A673 (cell line): Measurements from ENCODE around the gene DIRAS3. TPM values are rescaled to one million over a fixed set of nuclear protein-coding genes. Genes with fewer than 3 reads are reported as not detected.

ENCODE experiments used
- BruUV-seq: library from RNA; stranded (reverse); fragments of 400-500 nt; replicated peaks from 2 replicates; lab custom pipeline; 2021; lab: Mats Ljungman, UMichigan
- CTCF ChIA-PET: fragments of 300-600 bp; sonication (Branson Sonifier 250); formaldehyde crosslinking; loops from one replicate; lab custom pipeline; 2022; ENCODE audit warnings: antibody characterized with exemption; lab: Charles Lee
- POLR2A ChIA-PET: fragments of 300-600 bp; sonication (Branson Sonifier 250); formaldehyde crosslinking; loops from one replicate; lab custom pipeline; 2022; ENCODE audit warnings: antibody characterized with exemption; ENCODE audit not compliant: low non-redundant PET; lab: Charles Lee
- DNase-seq: peaks from one replicate; pipeline ENCODE4 v3.0.0-alpha.2; 2015; ENCODE audit warnings: low spot score
- H3K27ac ChIP-seq: fragments of 200-600 bp; sonication (generic); 2 replicates; pipeline ENCODE4 v1.5.1; 2016; ENCODE audit warnings: mixed run types, low read depth, mild to moderate bottlenecking, mixed read lengths, antibody characterized with exemption, low read length; ENCODE audit not compliant: poor library complexity, severe bottlenecking
- H3K27me3 ChIP-seq: fragments of 200-600 bp; sonication (generic); replicated peaks from 2 replicates; pipeline ENCODE4 v1.6.1; 2017; ENCODE audit warnings: mixed run types, low read depth, mild to moderate bottlenecking, mixed read lengths, antibody characterized with exemption, low read length; ENCODE audit not compliant: insufficient read depth, poor library complexity
- H3K36me3 ChIP-seq: fragments of 200-600 bp; sonication (generic); 2 replicates; pipeline ENCODE4 v1.6.1; 2016; ENCODE audit warnings: mixed run types, mild to moderate bottlenecking, mixed read lengths, antibody characterized with exemption, low read length; ENCODE audit not compliant: insufficient read depth, poor library complexity, severe bottlenecking
- H3K4me1 ChIP-seq: fragments of 200-600 bp; sonication (generic); 2 replicates; pipeline ENCODE4 v1.6.1; 2017; ENCODE audit warnings: mixed run types, mild to moderate bottlenecking, mixed read lengths, antibody characterized with exemption, low read length; ENCODE audit not compliant: insufficient read depth, poor library complexity, severe bottlenecking
- H3K4me3 ChIP-seq: fragments of 200-600 bp; sonication (generic); 2 replicates; pipeline ENCODE4 v1.5.1; 2016; ENCODE audit warnings: low read depth, mixed run types, mild to moderate bottlenecking, mixed read lengths, low read length; ENCODE audit not compliant: poor library complexity, severe bottlenecking
- H3K9me3 ChIP-seq: fragments of 200-600 bp; sonication (generic); 2 replicates; pipeline ENCODE4 v1.6.1; 2016; ENCODE audit warnings: mixed run types, low read depth, mild to moderate bottlenecking, mixed read lengths, antibody characterized with exemption, low read length; ENCODE audit not compliant: poor library complexity, severe bottlenecking
- EZH2 ChIP-seq: fragments of 200-600 bp; sonication (generic); IDR thresholded peaks from 2 replicates; pipeline ENCODE4 v1.6.1; 2017; ENCODE audit warnings: borderline replicate concordance, low read depth, mild to moderate bottlenecking, mixed read lengths, antibody characterized with exemption, low read length; ENCODE audit not compliant: poor library complexity, severe bottlenecking
- intact Hi-C: fragments of 100-400 bp; cut with micrococcal nuclease; formaldehyde crosslinking; loops from one replicate; pipeline ENCODE4 v1.10.0; 2022; ENCODE audit not compliant: unreplicated experiment
- total RNA-seq: library from RNA; stranded (reverse); gene quantifications from 2 replicates; pipeline ENCODE4 v1.2.3, GENCODE V29; 2021
- TF ChIP-seq, protein P1 (sequence below): fragments of 300-800, 200-600 bp; sonication (generic); conservative IDR thresholded peaks from 2 replicates; pipeline ENCODE4 v1.5.1; 2017; ENCODE audit warnings: low read depth, mild to moderate bottlenecking, antibody characterized with exemption, low read length, moderate library complexity, mixed read lengths

Gene DIRAS3
- total RNA-seq, 1 experiment from 2014 or later = 1.1 TPM

DNA sequence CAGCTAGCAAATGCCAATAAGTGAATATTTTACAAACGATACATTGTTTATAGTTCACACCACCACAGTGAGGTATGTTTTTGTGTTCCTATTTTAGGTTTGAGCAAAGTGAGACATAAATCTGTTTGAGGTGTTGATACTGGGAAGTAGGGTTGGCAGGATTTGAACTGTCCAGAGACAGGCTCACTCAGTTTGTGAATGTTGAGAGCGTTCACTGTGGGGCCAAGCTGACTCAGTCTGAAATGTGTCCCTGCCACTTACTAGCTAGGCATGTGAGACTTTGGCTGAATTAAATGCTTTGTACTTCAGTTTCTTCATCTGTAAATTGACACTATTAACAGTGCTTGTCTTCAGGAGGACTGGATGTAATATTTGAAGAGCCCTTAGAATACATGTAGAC is 35.1 kb downstream of the DIRAS3 start:
- no peak for TF ChIP-seq EZH2
- TF ChIP-seq, protein P1, sequence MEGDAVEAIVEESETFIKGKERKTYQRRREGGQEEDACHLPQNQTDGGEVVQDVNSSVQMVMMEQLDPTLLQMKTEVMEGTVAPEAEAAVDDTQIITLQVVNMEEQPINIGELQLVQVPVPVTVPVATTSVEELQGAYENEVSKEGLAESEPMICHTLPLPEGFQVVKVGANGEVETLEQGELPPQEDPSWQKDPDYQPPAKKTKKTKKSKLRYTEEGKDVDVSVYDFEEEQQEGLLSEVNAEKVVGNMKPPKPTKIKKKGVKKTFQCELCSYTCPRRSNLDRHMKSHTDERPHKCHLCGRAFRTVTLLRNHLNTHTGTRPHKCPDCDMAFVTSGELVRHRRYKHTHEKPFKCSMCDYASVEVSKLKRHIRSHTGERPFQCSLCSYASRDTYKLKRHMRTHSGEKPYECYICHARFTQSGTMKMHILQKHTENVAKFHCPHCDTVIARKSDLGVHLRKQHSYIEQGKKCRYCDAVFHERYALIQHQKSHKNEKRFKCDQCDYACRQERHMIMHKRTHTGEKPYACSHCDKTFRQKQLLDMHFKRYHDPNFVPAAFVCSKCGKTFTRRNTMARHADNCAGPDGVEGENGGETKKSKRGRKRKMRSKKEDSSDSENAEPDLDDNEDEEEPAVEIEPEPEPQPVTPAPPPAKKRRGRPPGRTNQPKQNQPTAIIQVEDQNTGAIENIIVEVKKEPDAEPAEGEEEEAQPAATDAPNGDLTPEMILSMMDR = no peak
- Histone ChIP-seq H3K9me3 (no peaks in the 10 kb centered on the region), H3K4me3 (no peak overlapping the region), H3K36me3 (no peaks in the 10 kb centered on the region), H3K27ac (no peak overlapping the region), H3K27me3 (no peaks in the 10 kb centered on the region), H3K4me1 (peaks cover 6% of the 10 kb centered on the region)
- intact Hi-C loops = no loop called here
- no peak for DNase-seq
- no TSS peak for BruUV-seq
- CTCF ChIA-PET = no interaction called here
- POLR2A ChIA-PET = no interaction called here

DNA sequence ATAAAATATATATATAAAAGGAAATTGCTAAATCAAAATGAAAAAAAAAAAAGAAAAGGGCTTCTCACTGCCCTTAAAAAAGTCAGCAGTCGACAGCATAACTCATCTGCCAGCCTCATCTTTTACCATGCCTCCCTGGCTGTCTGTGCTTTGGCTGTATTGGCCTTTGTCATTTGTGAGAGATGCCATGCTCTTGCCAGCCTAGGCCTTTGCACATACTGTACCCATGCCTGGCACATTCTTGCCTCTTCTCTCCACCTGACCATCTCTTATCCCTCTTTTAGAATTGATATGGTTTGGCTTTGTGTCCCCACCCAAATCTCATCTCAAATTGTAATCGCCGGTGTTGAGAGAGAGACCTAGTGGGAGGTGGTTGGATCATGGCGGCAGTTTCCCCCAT is 37.1 kb downstream of the DIRAS3 start:
- H3K27ac ChIP-seq = no peak overlapping the region
- ChIA-PET POLR2A (no interaction called here), CTCF (no interaction called here)
- no peak for DNase-seq
- H3K4me1 ChIP-seq = peaks cover 6% of the 10 kb centered on the region
- no peaks in the 10 kb centered on the region for H3K36me3 ChIP-seq
- BruUV-seq = no TSS peak
- intact Hi-C loops = no loop called here
- no peaks in the 10 kb centered on the region for H3K27me3 ChIP-seq
- H3K9me3 ChIP-seq = no peaks in the 10 kb centered on the region
- no peak for TF ChIP-seq EZH2
- TF ChIP-seq, protein P1 = no peak
- H3K4me3 ChIP-seq = no peak overlapping the region

DNA sequence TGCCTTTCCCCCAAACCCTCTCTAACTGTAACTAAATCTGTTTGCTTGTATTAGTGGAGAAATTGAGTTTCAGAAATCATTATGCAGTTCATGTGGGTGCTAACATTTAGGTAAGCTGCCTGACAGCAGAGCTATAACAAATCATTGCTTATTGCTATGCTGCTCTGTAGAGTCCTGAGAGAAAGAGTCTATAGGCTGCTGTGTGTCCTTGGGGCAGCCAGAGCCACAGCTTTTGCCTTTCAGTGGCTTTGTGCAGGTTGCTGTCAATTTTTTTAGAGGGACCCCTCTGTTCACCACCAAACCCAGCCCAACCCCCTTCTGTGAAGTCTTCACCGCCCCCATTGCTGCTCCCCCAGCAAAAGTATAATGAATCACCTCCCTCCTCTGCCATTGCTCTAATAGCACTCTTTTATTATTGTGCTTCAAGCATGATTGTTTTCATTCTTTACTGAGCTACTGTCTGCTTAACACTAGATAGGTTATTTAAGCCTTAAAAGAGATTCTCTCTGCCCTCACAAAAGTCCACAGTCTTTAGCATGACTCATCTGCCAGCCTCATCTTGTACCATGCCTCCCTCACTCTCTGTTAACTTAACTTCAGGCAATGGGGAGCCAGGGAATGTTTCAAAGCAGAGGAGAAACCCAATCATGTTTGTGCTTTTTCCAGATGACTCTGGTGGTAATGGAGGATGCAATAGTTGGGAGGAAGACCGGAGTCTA is 38.6 kb downstream of the DIRAS3 start:
- intact Hi-C loops = loop anchor here (2.0 kb wide), 2 partner anchors 159 to 245 kb away; no protein-coding TSS in a partner anchor
- BruUV-seq = no TSS peak
- Histone ChIP-seq H3K9me3 (no peaks in the 10 kb centered on the region), H3K36me3 (no peaks in the 10 kb centered on the region), H3K4me1 (peaks cover 6% of the 10 kb centered on the region), H3K4me3 (no peak overlapping the region), H3K27ac (no peak overlapping the region), H3K27me3 (no peaks in the 10 kb centered on the region)
- DNase-seq = no peak
- ChIA-PET CTCF (no interaction called here), POLR2A (no interaction called here)
- TF ChIP-seq EZH2 = no peak
- TF ChIP-seq, protein P1 = no peak
